Measurements from ENCODE around the gene ATAD2B. TPM values are rescaled to one million over a fixed set of nuclear protein-coding genes. Genes with fewer than 3 reads are reported as not detected.

The ATAD2B gene
- total RNA-seq, 1 donor from 2014 or later: 38.5 TPM

DNA sequence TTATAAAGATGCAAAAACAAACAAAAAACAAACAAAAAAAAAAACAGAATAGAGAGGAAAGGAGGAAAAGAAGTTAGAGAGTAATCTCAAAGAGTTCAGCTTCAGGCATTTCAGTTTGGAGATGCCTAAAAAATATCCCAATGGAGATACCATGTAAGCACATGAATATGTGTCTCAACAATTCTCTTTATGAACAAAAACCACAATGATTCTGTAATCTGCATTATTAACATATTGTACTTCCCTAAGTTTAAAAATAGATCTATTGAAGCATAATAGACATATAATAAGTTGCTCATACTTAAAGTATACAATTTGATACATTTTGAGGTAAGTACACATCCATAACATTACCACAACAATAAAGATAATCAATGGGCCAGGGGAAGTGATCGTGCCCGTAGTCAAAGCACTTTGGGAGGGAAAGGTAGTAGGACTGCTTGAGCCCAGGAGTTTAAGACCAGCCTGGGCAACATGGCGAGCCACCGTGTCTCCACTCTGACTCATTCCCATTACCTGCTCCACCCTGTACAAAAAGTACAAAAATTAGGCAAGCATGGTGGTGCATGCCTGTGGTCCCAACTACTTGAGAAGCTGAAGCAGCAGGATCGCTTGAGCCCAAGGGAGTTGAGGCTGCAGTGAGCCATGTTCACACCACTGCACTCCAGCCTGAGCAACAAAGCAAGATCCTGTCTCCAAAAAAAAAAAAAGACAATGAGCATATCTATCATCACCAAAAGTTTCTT is 158.9 kb downstream of the ATAD2B start:
- TF ChIP-seq, protein P1, sequence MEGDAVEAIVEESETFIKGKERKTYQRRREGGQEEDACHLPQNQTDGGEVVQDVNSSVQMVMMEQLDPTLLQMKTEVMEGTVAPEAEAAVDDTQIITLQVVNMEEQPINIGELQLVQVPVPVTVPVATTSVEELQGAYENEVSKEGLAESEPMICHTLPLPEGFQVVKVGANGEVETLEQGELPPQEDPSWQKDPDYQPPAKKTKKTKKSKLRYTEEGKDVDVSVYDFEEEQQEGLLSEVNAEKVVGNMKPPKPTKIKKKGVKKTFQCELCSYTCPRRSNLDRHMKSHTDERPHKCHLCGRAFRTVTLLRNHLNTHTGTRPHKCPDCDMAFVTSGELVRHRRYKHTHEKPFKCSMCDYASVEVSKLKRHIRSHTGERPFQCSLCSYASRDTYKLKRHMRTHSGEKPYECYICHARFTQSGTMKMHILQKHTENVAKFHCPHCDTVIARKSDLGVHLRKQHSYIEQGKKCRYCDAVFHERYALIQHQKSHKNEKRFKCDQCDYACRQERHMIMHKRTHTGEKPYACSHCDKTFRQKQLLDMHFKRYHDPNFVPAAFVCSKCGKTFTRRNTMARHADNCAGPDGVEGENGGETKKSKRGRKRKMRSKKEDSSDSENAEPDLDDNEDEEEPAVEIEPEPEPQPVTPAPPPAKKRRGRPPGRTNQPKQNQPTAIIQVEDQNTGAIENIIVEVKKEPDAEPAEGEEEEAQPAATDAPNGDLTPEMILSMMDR (IDR thresholded peaks at IDR 0.05): no peak
- intact Hi-C loops (cut with DNase I): no loop called here
- peaks cover 0 to 26% of the 10 kb centered on the region in 2 donors for H3K36me3 ChIP-seq

DNA sequence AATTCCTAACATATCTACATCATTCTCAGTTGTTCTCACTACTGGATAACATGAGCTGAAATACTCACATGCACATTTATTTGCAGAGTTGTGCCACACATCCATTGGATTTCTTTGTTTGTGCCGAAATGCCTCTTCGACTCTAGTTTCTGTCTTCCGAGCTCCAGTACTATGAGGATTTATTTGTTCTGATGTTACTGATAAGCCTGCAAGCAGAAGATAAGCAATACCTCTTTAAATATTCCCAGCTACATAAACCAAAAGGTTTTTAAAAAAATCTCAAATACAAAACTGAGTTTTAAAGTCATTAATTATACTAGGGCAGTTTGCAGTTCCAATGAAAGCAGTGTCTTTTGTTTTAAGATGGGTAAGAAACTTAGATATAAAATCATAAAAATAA is 164.8 kb downstream of the ATAD2B start:
- Histone ChIP-seq H3K9me3 (no peaks in the 10 kb centered on the region), H3K4me1 (peaks cover 7% of the 10 kb centered on the region), H3K4me3 (no peak overlapping the region), H3K27ac (no peak overlapping the region), H3K27me3 (no peaks in the 10 kb centered on the region), H3K36me3 (peaks cover 0 to 7% of the 10 kb centered on the region in 2 donors)
- intact Hi-C loops (cut with DNase I): no loop called here
- no peak for DNase-seq (ENCODE audit: extremely low spot score in 2 of 2)
- TF ChIP-seq POLR2A (IDR thresholded peaks at IDR 0.05): no peak
- TF ChIP-seq, protein P1 (IDR thresholded peaks at IDR 0.05): no peak
- no peak for TF ChIP-seq POLR2AphosphoS5 (IDR thresholded peaks at IDR 0.05; ENCODE audit: insufficient read depth in 1 of 2, low read depth in 1 of 2)

More for the DNA sequence above, 158.9 kb downstream of the ATAD2B start:
- Histone ChIP-seq H3K4me1 (no peaks in the 10 kb centered on the region), H3K9me3 (no peaks in the 10 kb centered on the region), H3K27me3 (no peaks in the 10 kb centered on the region), H3K27ac (no peak overlapping the region), H3K4me3 (no peak overlapping the region)
- DNase-seq (ENCODE audit: extremely low spot score in 2 of 2): no peak

DNA sequence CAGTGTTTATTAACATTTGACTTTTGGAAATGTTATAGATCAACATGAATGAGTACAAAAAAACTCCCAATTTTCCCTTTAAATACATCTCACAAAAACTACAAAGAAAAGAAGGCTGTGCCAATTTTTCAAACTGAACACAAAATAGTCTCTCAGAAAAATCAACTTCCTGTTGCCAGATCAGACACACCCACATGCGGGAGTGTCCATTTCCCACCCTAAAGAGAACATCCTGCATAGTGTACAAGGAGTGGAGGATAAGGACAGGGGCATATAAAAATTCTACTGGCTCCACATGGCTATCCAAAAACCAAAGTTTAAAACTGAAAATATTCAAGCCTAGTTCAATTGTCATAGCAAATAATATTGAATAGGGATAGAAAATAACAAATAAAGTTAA is 165.3 kb downstream of the ATAD2B start:
- Histone ChIP-seq H3K4me3 (no peak overlapping the region), H3K9me3 (no peaks in the 10 kb centered on the region), H3K27me3 (no peaks in the 10 kb centered on the region), H3K4me1 (peaks cover 7% of the 10 kb centered on the region), H3K27ac (no peak overlapping the region), H3K36me3 (peaks cover 0 to 7% of the 10 kb centered on the region in 2 donors)
- intact Hi-C loops (cut with DNase I): no loop called here
- DNase-seq (ENCODE audit: extremely low spot score in 2 of 2): no peak
- TF ChIP-seq, protein P1 (IDR thresholded peaks at IDR 0.05): no peak
- no peak for TF ChIP-seq POLR2A (IDR thresholded peaks at IDR 0.05)

DNA sequence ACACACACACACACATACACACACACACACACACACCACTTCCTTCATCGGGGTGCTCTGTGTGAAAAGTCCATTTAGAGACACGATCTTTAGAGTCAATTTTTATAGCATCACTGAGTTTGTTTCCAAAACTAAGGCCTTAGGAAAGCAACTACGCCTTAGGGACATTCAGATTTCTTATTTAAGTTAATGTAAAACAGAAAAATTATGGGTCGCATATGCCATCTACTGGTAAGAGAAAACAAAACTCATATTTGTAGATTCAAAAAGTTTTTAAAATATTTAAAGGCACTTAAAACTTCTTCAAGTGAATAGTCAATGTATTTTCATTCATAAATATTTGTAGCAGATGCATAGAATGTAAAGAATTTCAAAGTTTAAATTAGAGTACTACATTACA is 166.2 kb downstream of the ATAD2B start:
- Histone ChIP-seq H3K4me3 (no peak overlapping the region), H3K9me3 (no peaks in the 10 kb centered on the region), H3K27ac (no peak overlapping the region), H3K36me3 (peaks cover 0 to 7% of the 10 kb centered on the region in 2 donors), H3K27me3 (no peaks in the 10 kb centered on the region), H3K4me1 (peaks cover 7% of the 10 kb centered on the region)
- TF ChIP-seq POLR2A (IDR thresholded peaks at IDR 0.05) (no peak), POLR2AphosphoS5 (IDR thresholded peaks at IDR 0.05; ENCODE audit: insufficient read depth in 1 of 2, low read depth in 1 of 2) (no peak)
- TF ChIP-seq, protein P1 (IDR thresholded peaks at IDR 0.05): peak in 1 of 3 experiments; percentile 34
- DNase-seq (ENCODE audit: extremely low spot score in 2 of 2): no peak
- intact Hi-C loops (cut with DNase I): no loop called here

DNA sequence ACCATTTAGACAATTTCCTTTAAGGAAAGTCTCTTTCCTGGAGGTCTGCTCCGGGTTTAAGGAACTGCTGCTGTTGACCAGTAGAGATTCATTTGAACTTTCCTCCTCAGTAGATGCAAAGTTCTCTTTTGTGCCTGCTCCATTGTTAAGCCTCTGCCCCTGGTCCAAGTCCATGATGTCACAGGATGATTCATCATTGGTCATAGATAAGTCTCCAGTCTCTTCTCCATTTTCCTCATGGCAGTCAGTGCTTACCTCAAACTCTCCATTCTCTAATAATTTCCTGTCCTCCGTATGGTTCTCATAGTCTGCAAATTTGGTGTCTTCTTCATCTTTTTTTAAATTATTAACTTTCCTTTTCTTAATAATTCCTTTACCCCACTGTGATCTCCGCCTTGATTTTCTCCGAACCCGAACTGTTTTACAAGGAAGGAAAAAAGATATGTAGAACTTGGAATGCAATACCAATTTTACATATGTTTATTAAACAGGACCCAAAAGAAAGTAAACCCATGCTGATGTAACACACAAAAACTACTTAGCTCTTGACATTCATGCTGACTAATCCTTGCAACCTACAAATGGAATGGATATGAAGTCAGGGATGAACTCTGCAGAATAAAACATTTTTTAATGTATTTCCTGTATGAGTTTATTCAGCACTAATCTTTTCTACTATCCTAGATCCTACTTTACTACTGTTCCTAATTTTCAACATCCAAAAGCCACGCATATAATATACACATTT is 169.1 kb downstream of the ATAD2B start:
- Histone ChIP-seq H3K27me3 (no peaks in the 10 kb centered on the region), H3K27ac (no peak overlapping the region), H3K36me3 (peaks cover 0 to 5% of the 10 kb centered on the region in 2 donors), H3K9me3 (no peaks in the 10 kb centered on the region), H3K4me1 (peaks cover 13% of the 10 kb centered on the region), H3K4me3 (no peak overlapping the region)
- intact Hi-C loops (cut with DNase I): no loop called here
- no peak for DNase-seq (ENCODE audit: extremely low spot score in 2 of 2)
- TF ChIP-seq POLR2AphosphoS5 (IDR thresholded peaks at IDR 0.05; ENCODE audit: insufficient read depth in 1 of 2, low read depth in 1 of 2) (no peak), POLR2A (IDR thresholded peaks at IDR 0.05) (no peak)
- TF ChIP-seq, protein P1 (IDR thresholded peaks at IDR 0.05): no peak
